H9 (cell line): ENCODE measurements around the gene H19. TPM values are rescaled to one million over a fixed set of nuclear protein-coding genes. Genes with fewer than 3 reads are reported as not detected.

Experiments used
- DNase-seq: peaks from one replicate; pipeline ENCODE4 v3.0.0-alpha.2; 2017
- H2AFZ ChIP-seq: one replicate; pipeline ENCODE4 v1.6.1; 2013; ENCODE audit warnings: mild to moderate bottlenecking, low read length, control low read depth, moderate library complexity
- H2AK5ac ChIP-seq: 2 replicates; pipeline ENCODE4 v1.6.1; 2013; ENCODE audit warnings: low read length, control low read depth, mixed read lengths; ENCODE audit not compliant: insufficient read length
- H2BK120ac ChIP-seq: one replicate; pipeline ENCODE4 v1.6.1; 2013; ENCODE audit warnings: low read depth, mild to moderate bottlenecking, low read length, control low read depth, inconsistent platforms; ENCODE audit not compliant: poor library complexity, severe bottlenecking
- H2BK12ac ChIP-seq: 2 replicates; pipeline ENCODE4 v1.6.1; 2013; ENCODE audit warnings: low read length, control low read depth, mixed read lengths, low read depth; ENCODE audit not compliant: insufficient read length
- H2BK15ac ChIP-seq: 2 replicates; pipeline ENCODE4 v1.6.1; 2013; ENCODE audit warnings: low read depth, low read length, control low read depth
- H2BK20ac ChIP-seq: one replicate; pipeline ENCODE4 v1.6.1; 2013; ENCODE audit warnings: low read depth, mild to moderate bottlenecking, low read length, control low read depth, inconsistent platforms; ENCODE audit not compliant: poor library complexity, severe bottlenecking
- H2BK5ac ChIP-seq: 2 replicates; pipeline ENCODE4 v1.6.1; 2013; ENCODE audit warnings: low read length, control low read depth, mixed read lengths; ENCODE audit not compliant: insufficient read length
- H3K14ac ChIP-seq: 2 replicates; pipeline ENCODE4 v1.6.1; 2013; ENCODE audit warnings: low read length, control low read depth; ENCODE audit not compliant: insufficient read depth
- H3K18ac ChIP-seq: 2 replicates; pipeline ENCODE4 v1.6.1; 2013; ENCODE audit warnings: low read depth, mild to moderate bottlenecking, mixed read lengths, low read length, control low read depth; ENCODE audit not compliant: insufficient read length
- H3K23ac ChIP-seq: 2 replicates; pipeline ENCODE4 v1.6.1; 2013; ENCODE audit warnings: low read length, control low read depth, mixed read lengths, low read depth; ENCODE audit not compliant: insufficient read length
- H3K23me2 ChIP-seq: 2 replicates; pipeline ENCODE4 v1.6.1; 2013; ENCODE audit warnings: low read depth, mild to moderate bottlenecking, mixed read lengths, low read length, control low read depth; ENCODE audit not compliant: insufficient read length, poor library complexity, severe bottlenecking
- H3K27ac ChIP-seq: 2 replicates; pipeline ENCODE4 v1.5.1; 2013; ENCODE audit warnings: low read length, control low read depth, mixed read lengths, low read depth; ENCODE audit not compliant: insufficient read length
- H3K27me3 ChIP-seq: 2 replicates; pipeline ENCODE4 v1.6.1; 2013; ENCODE audit warnings: low read length, control low read depth, inconsistent platforms; ENCODE audit not compliant: insufficient read depth
- H3K4ac ChIP-seq: 2 replicates; pipeline ENCODE4 v1.6.1; 2013; ENCODE audit warnings: low read depth, mild to moderate bottlenecking, control low read depth, inconsistent platforms, low read length, moderate library complexity
- H3K4me1 ChIP-seq: 2 replicates; pipeline ENCODE4 v1.6.1; 2013; ENCODE audit warnings: low read length, control low read depth, inconsistent platforms; ENCODE audit not compliant: insufficient read depth
- H3K4me2 ChIP-seq: 2 replicates; pipeline ENCODE4 v1.6.1; 2013; ENCODE audit warnings: low read length, control low read depth, mixed read lengths; ENCODE audit not compliant: insufficient read length, insufficient read depth
- H3K56ac ChIP-seq: 2 replicates; pipeline ENCODE4 v1.6.1; 2013; ENCODE audit warnings: low read depth, mild to moderate bottlenecking, mixed read lengths, low read length, control low read depth; ENCODE audit not compliant: insufficient read length
- H3K79me1 ChIP-seq: 2 replicates; pipeline ENCODE4 v1.6.1; 2013; ENCODE audit warnings: low read depth, mild to moderate bottlenecking, moderate library complexity, low read length, control low read depth, inconsistent platforms; ENCODE audit not compliant: insufficient read depth, poor library complexity, severe bottlenecking
- H3K79me2 ChIP-seq: 2 replicates; pipeline ENCODE4 v1.6.1; 2013; ENCODE audit warnings: low read length, control low read depth, inconsistent platforms; ENCODE audit not compliant: insufficient read depth
- H3K9ac ChIP-seq: 2 replicates; pipeline ENCODE4 v1.6.1; 2013; ENCODE audit warnings: low read length, control low read depth, mixed read lengths; ENCODE audit not compliant: insufficient read length; ENCODE audit errors: extremely low read depth
- H3K9me3 ChIP-seq: one replicate; pipeline ENCODE4 v1.6.1; 2013; ENCODE audit warnings: low read depth, low read length, inconsistent platforms; ENCODE audit not compliant: control insufficient read depth
- H3T11ph ChIP-seq: one replicate; pipeline ENCODE4 v1.6.1; 2013; ENCODE audit warnings: mild to moderate bottlenecking, low read length, control low read depth, inconsistent platforms
- H4K20me1 ChIP-seq: one replicate; pipeline ENCODE4 v1.6.1; 2013; ENCODE audit not compliant: control insufficient read depth, insufficient read length, insufficient read depth
- H4K5ac ChIP-seq: 2 replicates; pipeline ENCODE4 v1.6.1; 2013; ENCODE audit warnings: low read depth, mild to moderate bottlenecking, mixed read lengths, low read length, control low read depth; ENCODE audit not compliant: insufficient read length
- H4K8ac ChIP-seq: replicated peaks from 2 replicates; pipeline ENCODE4 v1.6.1; 2013; ENCODE audit warnings: low read length, control low read depth, mixed read lengths, low read depth; ENCODE audit not compliant: insufficient read length
- H4K91ac ChIP-seq: 2 replicates; pipeline ENCODE4 v1.6.1; 2013; ENCODE audit warnings: low read depth, mild to moderate bottlenecking, moderate library complexity, mixed read lengths, low read length, control low read depth; ENCODE audit not compliant: insufficient read length
- H3K27ac Mint-ChIP-seq, 3 experiments: 2 replicates in 2 of 3; 3 replicates in 1 of 3; pipeline ENCODE4 v1.8.0; 2020 to 2021; ENCODE audit warnings: mixed read lengths in 3 of 3, mild to moderate bottlenecking in 1 of 3, moderate library complexity in 1 of 3
- H3K27me3 Mint-ChIP-seq: 2 replicates; pipeline ENCODE4 v1.8.0; 2021; ENCODE audit warnings: low read depth, mild to moderate bottlenecking, moderate library complexity, mixed read lengths
- H3K36me3 Mint-ChIP-seq, 3 experiments: 2 replicates in 2 of 3; 3 replicates in 1 of 3; pipeline ENCODE4 v1.8.0; 2020 to 2021; ENCODE audit warnings: low read depth in 3 of 3, mixed read lengths in 3 of 3; ENCODE audit not compliant: insufficient read depth in 1 of 3
- H3K4me1 Mint-ChIP-seq, 2 experiments: 2 replicates each; pipeline ENCODE4 v1.8.0; 2020; ENCODE audit warnings: mixed read lengths in 2 of 2
- H3K4me3 Mint-ChIP-seq, 2 experiments: 2 replicates in 1 of 2; 3 replicates in 1 of 2; pipeline ENCODE4 v1.8.0; 2020 to 2021; ENCODE audit warnings: mild to moderate bottlenecking in 2 of 2, mixed read lengths in 2 of 2, moderate library complexity in 1 of 2
- H3K9me3 Mint-ChIP-seq, 2 experiments: 2 replicates in 1 of 2; 3 replicates in 1 of 2; pipeline ENCODE4 v1.8.0; 2020; ENCODE audit warnings: mild to moderate bottlenecking in 2 of 2, mixed read lengths in 2 of 2, moderate library complexity in 1 of 2
- CTCF ChIP-seq: fragments of 200-600 bp; sonication (generic); conservative IDR thresholded peaks from 3 replicates; pipeline ENCODE4 v1.8.0; 2021; ENCODE audit warnings: antibody characterized with exemption, mild to moderate bottlenecking
- WGBS: extraction: QIAGEN DNeasy Blood & Tissue Kit; methylation state at CpG from one replicate; pipeline ENCODE4 v1.1.7; 2013; ENCODE audit warnings: missing lambda C conversion rate, low lambda C conversion rate, mixed read lengths; ENCODE audit not compliant: insufficient read length; ENCODE audit errors: extremely low coverage; 5-methylcytosine and 5-hydroxymethylcytosine counted together
- total RNA-seq: library from RNA; stranded (reverse); gene quantifications from 2 replicates; pipeline ENCODE4 v1.2.1, GENCODE V29; 2021

H19 gene
- total RNA-seq, 1 experiment from 2014 or later, result 10.7 TPM

DNA sequence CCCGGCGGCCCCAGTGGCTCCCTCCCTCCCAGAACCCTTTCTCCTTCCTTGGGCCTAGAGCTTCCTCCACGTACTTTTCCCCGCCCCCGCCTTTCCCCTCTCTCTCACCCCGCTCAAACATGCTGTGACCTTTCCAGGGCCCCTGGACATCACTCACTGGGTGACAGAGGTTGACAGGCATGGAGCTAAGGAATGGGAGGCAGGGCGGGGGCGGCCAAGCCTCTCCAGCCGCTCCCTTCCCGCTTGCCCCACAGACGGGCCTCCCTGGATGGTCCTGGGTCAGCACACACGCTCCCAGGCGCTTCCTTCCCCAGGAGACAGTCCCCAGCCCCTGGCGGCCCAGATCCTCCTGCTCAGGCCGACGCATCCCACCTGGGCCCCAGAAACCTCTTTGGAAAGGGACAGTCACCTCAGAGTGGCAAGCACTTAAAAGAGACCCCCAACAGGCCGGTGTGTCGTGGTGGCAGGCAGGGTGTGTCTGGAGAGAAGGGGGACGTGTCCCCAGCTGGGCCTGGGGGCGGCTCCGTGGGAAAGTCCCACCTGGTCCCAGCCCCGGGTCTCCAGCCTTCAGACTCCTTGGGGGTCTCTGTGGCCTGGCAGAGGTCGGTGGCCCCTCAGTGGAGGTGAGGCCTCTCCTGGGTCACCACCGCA is 8.8 kb downstream of the H19 start:
- Histone ChIP-seq H2BK15ac (no peak overlapping the region), H3K9ac (no peak overlapping the region), H3K4ac (no peak overlapping the region), H2AK5ac (no peak overlapping the region), H2AFZ (no peak overlapping the region), H3K14ac (no peak overlapping the region), H3K23me2 (no peaks in the 10 kb centered on the region), H3K56ac (no peak overlapping the region), H2BK5ac (no peak overlapping the region), H3K9me3 (no peaks in the 10 kb centered on the region), H4K91ac (no peak overlapping the region), H2BK12ac (no peak overlapping the region), H3T11ph (no peak overlapping the region), H2BK120ac (no peak overlapping the region), H4K5ac (no peak overlapping the region), H3K4me2 (no peak overlapping the region), H3K23ac (no peak overlapping the region), H3K79me1 (no peaks in the 10 kb centered on the region), H4K20me1 (no peaks in the 10 kb centered on the region), H3K18ac (no peak overlapping the region), H3K4me1 (no peaks in the 10 kb centered on the region), H4K8ac (no peak overlapping the region), H3K27me3 (no peaks in the 10 kb centered on the region), H3K79me2 (no peaks in the 10 kb centered on the region), H3K27ac (no peak overlapping the region), H2BK20ac (no peak overlapping the region)
- H3K27ac Mint-ChIP-seq, result no peak overlapping the region
- no peak overlapping the region for H3K4me3 Mint-ChIP-seq
- TF ChIP-seq CTCF, result no peak
- no peak for DNase-seq
- no peaks in the 10 kb centered on the region for H3K9me3 Mint-ChIP-seq
- no CpG with 5 or more reads among the region's 24 CpGs for WGBS
- H3K36me3 Mint-ChIP-seq, result no peaks in the 10 kb centered on the region
- H3K27me3 Mint-ChIP-seq, result no peaks in the 10 kb centered on the region
- H3K4me1 Mint-ChIP-seq, result no peaks in the 10 kb centered on the region; a peak in 1 of 4 replicates
